Large intestine (tissue), 3 donors: ENCODE data around the gene TBC1D5. TPM values are rescaled to one million over a fixed set of nuclear protein-coding genes. Genes with fewer than 3 reads are reported as not detected.

ENCODE experiments used
- DNase-seq, 2 donors: peaks; one replicate each; pipeline versions ENCODE4 v3.0.0 to v3.0.0-alpha.2; 2013
- H3K27ac ChIP-seq: one replicate; pipeline ENCODE4 v1.5.1; 2013; ENCODE audit warnings: low read length
- H3K27me3 ChIP-seq: 2 replicates; pipeline ENCODE4 v1.6.1; 2013; ENCODE audit warnings: low read length; ENCODE audit not compliant: control insufficient read depth, insufficient read depth
- H3K36me3 ChIP-seq: 2 replicates; pipeline ENCODE4 v1.6.1; 2013; ENCODE audit warnings: low read length; ENCODE audit not compliant: control insufficient read depth, insufficient read depth
- H3K4me1 ChIP-seq: one replicate; pipeline ENCODE4 v1.6.1; 2013; ENCODE audit warnings: low read length; ENCODE audit not compliant: control insufficient read depth, insufficient read depth
- H3K4me3 ChIP-seq: one replicate; pipeline ENCODE4 v1.5.1; 2013; ENCODE audit warnings: low read length
- H3K9me3 ChIP-seq: one replicate; pipeline ENCODE4 v1.6.1; 2013; ENCODE audit warnings: mild to moderate bottlenecking, low read depth, low read length, moderate library complexity; ENCODE audit not compliant: control insufficient read depth
- WGBS: methylation state at CpG from one replicate; pipeline ENCODE4 v1.1.5; 2013; ENCODE audit warnings: low lambda C conversion rate; ENCODE audit not compliant: insufficient coverage; 5-methylcytosine and 5-hydroxymethylcytosine counted together
- polyA plus RNA-seq: library from polyadenylated mRNA; unstranded; fragments of 120-200 nt; gene quantifications from one replicate; pipeline ENCODE4 v1.2.1, GENCODE V29; 2013

The TBC1D5 gene
- polyA plus RNA-seq, 1 donor = 35.7 TPM

GRCh38 chr3:17456650-17457049 is 285.8 kb downstream of the TBC1D5 start:
- DNase-seq = no peak
- Histone ChIP-seq H3K27ac (no peak overlapping the region), H3K4me3 (no peak overlapping the region), H3K9me3 (peaks cover 8% of the 10 kb centered on the region), H3K27me3 (no peaks in the 10 kb centered on the region), H3K4me1 (no peaks in the 10 kb centered on the region), H3K36me3 (no peaks in the 10 kb centered on the region)
- WGBS = 69% methylated on average over 1 of the region's 1 CpG

GRCh38 chr3:17456046-17456445 is 286.4 kb downstream of the TBC1D5 start:
- Histone ChIP-seq H3K4me3 (no peak overlapping the region), H3K36me3 (no peaks in the 10 kb centered on the region), H3K27ac (no peak overlapping the region), H3K4me1 (no peaks in the 10 kb centered on the region), H3K27me3 (no peaks in the 10 kb centered on the region), H3K9me3 (peaks cover 8% of the 10 kb centered on the region)
- no peak for DNase-seq

- no peak for DNase-seq
- H3K36me3 ChIP-seq = no peaks in the 10 kb centered on the region
- no peaks in the 10 kb centered on the region for H3K9me3 ChIP-seq
- H3K27ac ChIP-seq = no peak overlapping the region
- no peak overlapping the region for H3K4me3 ChIP-seq
- H3K27me3 ChIP-seq = no peaks in the 10 kb centered on the region
- peaks cover 7% of the 10 kb centered on the region for H3K4me1 ChIP-seq
These were observed 297.6 kb downstream of the TBC1D5 start for GRCh38 chr3:17444865-17445264.

- no peaks in the 10 kb centered on the region for H3K27me3 ChIP-seq
- H3K4me1 ChIP-seq = peaks cover 7% of the 10 kb centered on the region
- no CpG with 5 or more reads among the region's 4 CpGs for WGBS
- H3K27ac ChIP-seq = no peak overlapping the region
- DNase-seq = no peak
- H3K9me3 ChIP-seq = no peaks in the 10 kb centered on the region
- no peaks in the 10 kb centered on the region for H3K36me3 ChIP-seq
- no peak overlapping the region for H3K4me3 ChIP-seq
These were observed 299.3 kb downstream of the TBC1D5 start for GRCh38 chr3:17443142-17443541.

- Histone ChIP-seq H3K36me3 (no peaks in the 10 kb centered on the region), H3K4me3 (no peak overlapping the region), H3K27me3 (no peaks in the 10 kb centered on the region), H3K27ac (peak overlapping the region; percentile 46), H3K4me1 (peaks cover 7% of the 10 kb centered on the region), H3K9me3 (no peaks in the 10 kb centered on the region)
- peak in 1 of 2 donors; percentile 50 for DNase-seq
- WGBS = 88% methylated on average over 1 of the region's 3 CpGs
These were observed 299.9 kb downstream of the TBC1D5 start for GRCh38 chr3:17442332-17443049.

GRCh38 chr3:17433876-17434275 is 308.6 kb downstream of the TBC1D5 start:
- no peak overlapping the region for H3K27ac ChIP-seq
- no peaks in the 10 kb centered on the region for H3K36me3 ChIP-seq
- no peaks in the 10 kb centered on the region for H3K9me3 ChIP-seq
- H3K4me3 ChIP-seq = no peak overlapping the region
- H3K4me1 ChIP-seq = no peaks in the 10 kb centered on the region
- WGBS = 100% methylated on average over 1 of the region's 4 CpGs
- DNase-seq = no peak
- no peaks in the 10 kb centered on the region for H3K27me3 ChIP-seq

- H3K36me3 ChIP-seq = no peaks in the 10 kb centered on the region
- no peaks in the 10 kb centered on the region for H3K9me3 ChIP-seq
- no peaks in the 10 kb centered on the region for H3K27me3 ChIP-seq
- no peak overlapping the region for H3K27ac ChIP-seq
- H3K4me1 ChIP-seq = no peaks in the 10 kb centered on the region
- no peak for DNase-seq
- no peak overlapping the region for H3K4me3 ChIP-seq
These were observed 310.2 kb downstream of the TBC1D5 start for GRCh38 chr3:17432236-17432635.

- H3K4me3 ChIP-seq = no peak overlapping the region
- no peaks in the 10 kb centered on the region for H3K36me3 ChIP-seq
- H3K4me1 ChIP-seq = no peaks in the 10 kb centered on the region
- no peak for DNase-seq
- H3K9me3 ChIP-seq = no peaks in the 10 kb centered on the region
- no peak overlapping the region for H3K27ac ChIP-seq
- WGBS = 100% methylated on average over 1 of the region's 2 CpGs
- H3K27me3 ChIP-seq = no peaks in the 10 kb centered on the region
These were observed 310.9 kb downstream of the TBC1D5 start for GRCh38 chr3:17431484-17432045.

GRCh38 chr3:17431004-17431403 is 311.4 kb downstream of the TBC1D5 start:
- H3K36me3 ChIP-seq = no peaks in the 10 kb centered on the region
- H3K4me1 ChIP-seq = no peaks in the 10 kb centered on the region
- H3K9me3 ChIP-seq = no peaks in the 10 kb centered on the region
- H3K27me3 ChIP-seq = no peaks in the 10 kb centered on the region
- H3K27ac ChIP-seq = no peak overlapping the region
- WGBS = 67% methylated on average over 1 of the region's 2 CpGs
- H3K4me3 ChIP-seq = no peak overlapping the region
- no peak for DNase-seq

- no peak for DNase-seq
- H3K27me3 ChIP-seq = no peaks in the 10 kb centered on the region
- WGBS = 60% methylated on average over 1 of the region's 3 CpGs
These were observed 311.8 kb downstream of the TBC1D5 start for GRCh38 chr3:17430582-17430981.

More at GRCh38 chr3:17430582-17430981, 311.8 kb downstream of the TBC1D5 start:
- no peaks in the 10 kb centered on the region for H3K36me3 ChIP-seq
- no peaks in the 10 kb centered on the region for H3K9me3 ChIP-seq
- no peak overlapping the region for H3K27ac ChIP-seq
- no peak overlapping the region for H3K4me3 ChIP-seq
- H3K4me1 ChIP-seq = no peaks in the 10 kb centered on the region
